Measurements from ENCODE around the gene INSR. TPM values are rescaled to one million over a fixed set of nuclear protein-coding genes. Genes with fewer than 3 reads are reported as not detected.

The INSR gene
- total RNA-seq, 1 donor from 2014 or later: 32.5 TPM

DNA sequence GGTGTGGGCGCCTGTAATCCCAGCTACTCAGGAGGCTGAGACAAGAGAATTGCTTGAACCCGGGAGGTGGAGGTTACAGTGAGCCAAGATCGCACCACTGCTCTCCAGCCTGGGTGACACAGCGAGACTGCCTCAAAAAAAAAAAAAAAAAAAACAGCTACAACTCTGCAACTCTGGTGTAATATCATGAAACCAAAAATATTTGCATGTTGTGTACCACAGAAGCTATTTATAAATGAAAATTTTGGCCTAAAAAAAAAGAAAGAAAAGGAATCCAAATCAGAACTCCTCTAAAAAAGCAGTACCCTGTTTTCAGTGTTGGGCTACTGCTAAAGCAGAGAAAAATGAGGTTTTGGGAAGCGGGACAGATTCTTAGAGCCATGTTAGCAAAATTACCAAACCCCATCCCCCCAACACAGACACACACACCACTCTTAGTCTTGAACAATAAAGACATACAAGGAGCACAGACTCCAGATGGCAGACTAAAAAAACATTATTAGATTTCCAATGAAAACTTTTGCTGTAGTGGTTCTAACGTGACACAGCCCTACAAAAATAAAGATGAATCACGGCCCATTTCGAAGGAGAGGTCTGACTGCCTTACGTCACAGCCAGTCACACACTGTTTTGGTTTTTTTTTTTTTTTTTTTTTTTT, 51.5 kb downstream of the INSR start:
- DNase-seq (ENCODE audit: low spot score): no peak
- Mint-ChIP-seq H3K27me3 (ENCODE audit: low read depth) (no peaks in the 10 kb centered on the region), H3K9me3 (ENCODE audit: low read depth) (peaks cover 10% of the 10 kb centered on the region), H3K36me3 (ENCODE audit: low read depth) (peaks cover 9% of the 10 kb centered on the region), H3K4me3 (ENCODE audit: unreplicated experiment) (peak overlapping the region; percentile 24), H3K4me1 (ENCODE audit: low read depth) (peaks cover 38% of the 10 kb centered on the region), H3K27ac (ENCODE audit: unreplicated experiment) (peak overlapping the region; percentile 98)
- TF ChIP-seq, protein P1, sequence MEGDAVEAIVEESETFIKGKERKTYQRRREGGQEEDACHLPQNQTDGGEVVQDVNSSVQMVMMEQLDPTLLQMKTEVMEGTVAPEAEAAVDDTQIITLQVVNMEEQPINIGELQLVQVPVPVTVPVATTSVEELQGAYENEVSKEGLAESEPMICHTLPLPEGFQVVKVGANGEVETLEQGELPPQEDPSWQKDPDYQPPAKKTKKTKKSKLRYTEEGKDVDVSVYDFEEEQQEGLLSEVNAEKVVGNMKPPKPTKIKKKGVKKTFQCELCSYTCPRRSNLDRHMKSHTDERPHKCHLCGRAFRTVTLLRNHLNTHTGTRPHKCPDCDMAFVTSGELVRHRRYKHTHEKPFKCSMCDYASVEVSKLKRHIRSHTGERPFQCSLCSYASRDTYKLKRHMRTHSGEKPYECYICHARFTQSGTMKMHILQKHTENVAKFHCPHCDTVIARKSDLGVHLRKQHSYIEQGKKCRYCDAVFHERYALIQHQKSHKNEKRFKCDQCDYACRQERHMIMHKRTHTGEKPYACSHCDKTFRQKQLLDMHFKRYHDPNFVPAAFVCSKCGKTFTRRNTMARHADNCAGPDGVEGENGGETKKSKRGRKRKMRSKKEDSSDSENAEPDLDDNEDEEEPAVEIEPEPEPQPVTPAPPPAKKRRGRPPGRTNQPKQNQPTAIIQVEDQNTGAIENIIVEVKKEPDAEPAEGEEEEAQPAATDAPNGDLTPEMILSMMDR (IDR thresholded peaks at IDR 0.05): no peak

DNA sequence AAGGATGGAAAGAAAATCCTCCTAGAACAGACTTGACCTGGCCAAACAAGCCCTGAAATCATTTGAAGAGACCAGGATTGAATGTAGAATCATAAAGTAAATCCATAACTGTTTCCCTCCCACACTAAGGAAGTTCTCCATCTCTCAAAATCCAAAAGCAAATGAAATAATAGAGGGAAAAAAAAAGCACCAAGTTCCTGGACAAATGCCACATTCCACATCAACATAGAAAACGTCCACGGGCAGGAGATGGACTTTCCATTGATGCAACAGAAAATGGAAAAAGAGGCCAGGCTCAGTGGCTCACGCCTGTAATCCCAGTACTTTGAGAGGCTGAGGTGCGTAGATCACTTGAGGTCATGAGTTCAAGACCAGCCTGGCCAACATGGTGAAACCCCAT, 56.2 kb downstream of the INSR start:
- Mint-ChIP-seq H3K27ac (ENCODE audit: unreplicated experiment) (peak overlapping the region; percentile 57), H3K4me3 (ENCODE audit: unreplicated experiment) (no peak overlapping the region), H3K36me3 (ENCODE audit: low read depth) (peaks cover 2% of the 10 kb centered on the region), H3K27me3 (ENCODE audit: low read depth) (no peaks in the 10 kb centered on the region), H3K4me1 (ENCODE audit: low read depth) (peaks cover 25% of the 10 kb centered on the region), H3K9me3 (ENCODE audit: low read depth) (peaks cover 6% of the 10 kb centered on the region)
- no peak for DNase-seq (ENCODE audit: low spot score)
- TF ChIP-seq, protein P1 (IDR thresholded peaks at IDR 0.05): no peak

DNA sequence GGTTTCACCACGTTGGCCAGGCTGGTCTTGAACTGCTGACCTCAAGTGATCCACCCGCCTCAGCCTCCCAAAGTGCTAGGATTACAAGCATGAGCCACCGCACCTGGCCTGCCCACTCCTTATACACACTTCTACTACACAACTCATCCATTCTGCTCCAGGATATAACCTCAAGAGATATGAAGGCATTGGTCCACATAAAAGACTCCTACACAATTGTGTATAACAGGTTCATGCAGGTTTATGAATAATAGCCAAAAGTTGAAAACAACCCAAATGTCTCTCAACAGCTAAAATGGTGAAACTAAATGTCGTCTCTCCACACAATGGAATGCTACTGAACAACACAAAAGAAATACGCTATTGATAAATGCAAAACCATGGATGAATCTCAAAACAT, 58.1 kb downstream of the INSR start:
- Mint-ChIP-seq H3K9me3 (ENCODE audit: low read depth) (peaks cover 6% of the 10 kb centered on the region), H3K27me3 (ENCODE audit: low read depth) (no peaks in the 10 kb centered on the region), H3K4me3 (ENCODE audit: unreplicated experiment) (no peak overlapping the region), H3K36me3 (ENCODE audit: low read depth) (peaks cover 2% of the 10 kb centered on the region), H3K27ac (ENCODE audit: unreplicated experiment) (no peak overlapping the region), H3K4me1 (ENCODE audit: low read depth) (peaks cover 15% of the 10 kb centered on the region)
- DNase-seq (ENCODE audit: low spot score): no peak
- TF ChIP-seq, protein P1 (IDR thresholded peaks at IDR 0.05): no peak

DNA sequence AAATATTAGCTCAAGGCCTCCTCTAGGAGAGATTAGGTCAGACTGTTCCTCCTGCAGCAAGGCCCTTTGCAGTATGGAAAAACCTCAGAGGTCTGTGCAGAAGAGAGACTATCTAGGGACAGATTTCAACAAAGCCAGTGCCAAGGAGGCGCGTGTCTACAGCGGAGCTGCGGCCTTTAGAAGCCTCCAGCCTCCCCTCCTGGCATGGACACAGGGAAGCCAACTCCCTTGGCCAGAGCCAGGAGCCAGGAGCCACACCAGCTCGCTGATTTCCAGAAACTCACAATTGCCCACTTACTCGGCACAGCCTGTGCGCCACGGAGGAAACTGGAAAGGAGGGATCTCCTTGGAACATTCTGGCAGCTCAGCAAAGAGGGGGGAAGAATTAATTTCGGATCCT, 63.4 kb downstream of the INSR start:
- Mint-ChIP-seq H3K4me3 (ENCODE audit: unreplicated experiment) (no peak overlapping the region), H3K36me3 (ENCODE audit: low read depth) (peaks cover 2% of the 10 kb centered on the region), H3K27ac (ENCODE audit: unreplicated experiment) (no peak overlapping the region), H3K27me3 (ENCODE audit: low read depth) (no peaks in the 10 kb centered on the region), H3K9me3 (ENCODE audit: low read depth) (no peaks in the 10 kb centered on the region), H3K4me1 (ENCODE audit: low read depth) (peaks cover 4% of the 10 kb centered on the region)
- DNase-seq (ENCODE audit: low spot score): no peak
- TF ChIP-seq, protein P1 (IDR thresholded peaks at IDR 0.05): no peak

DNA sequence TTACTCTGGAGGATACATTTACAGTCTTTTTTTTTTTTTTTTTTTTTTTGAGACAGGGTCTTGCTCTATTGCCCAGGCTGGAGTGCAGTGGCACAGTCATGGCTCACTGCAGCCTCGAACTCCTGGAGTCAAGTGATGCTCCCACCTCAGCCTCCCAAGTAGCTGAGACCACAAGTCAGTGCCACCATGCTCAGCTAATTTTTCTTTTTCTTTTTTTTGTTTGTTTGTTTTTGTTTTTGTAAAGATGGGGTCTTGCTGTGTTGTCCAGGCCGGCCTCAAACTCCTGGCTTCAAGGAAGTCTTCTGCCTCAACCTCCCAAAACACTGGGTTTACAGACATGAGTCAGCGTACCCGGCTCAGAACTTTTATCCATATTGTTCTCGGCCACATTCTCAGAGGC, 64.5 kb downstream of the INSR start:
- peaks cover 2% of the 10 kb centered on the region for H3K36me3 Mint-ChIP-seq (ENCODE audit: low read depth)
- no peak overlapping the region for H3K4me3 Mint-ChIP-seq (ENCODE audit: unreplicated experiment)
- H3K9me3 Mint-ChIP-seq (ENCODE audit: low read depth): no peaks in the 10 kb centered on the region
- no peaks in the 10 kb centered on the region for H3K27me3 Mint-ChIP-seq (ENCODE audit: low read depth)
- no peak for DNase-seq (ENCODE audit: low spot score)
- TF ChIP-seq, protein P1 (IDR thresholded peaks at IDR 0.05): no peak
- H3K27ac Mint-ChIP-seq (ENCODE audit: unreplicated experiment): no peak overlapping the region
- H3K4me1 Mint-ChIP-seq (ENCODE audit: low read depth): peaks cover 7% of the 10 kb centered on the region
